DMS114 treated with DMSO at 0.1 percent for 48 hours (cell line): ENCODE results near the gene SAMHD1.
"Not testable (repeated sequence)": the region's sequence is repeated elsewhere in the genome, so short reads cannot be mapped to it uniquely, and the experiment has no call there.

Experiments
- DNase-seq: peaks from one replicate; lab custom pipeline; 2025; ENCODE audit not compliant: unreplicated experiment; lab: John Stamatoyannopoulos, UW

SAMHD1 gene

DNA sequence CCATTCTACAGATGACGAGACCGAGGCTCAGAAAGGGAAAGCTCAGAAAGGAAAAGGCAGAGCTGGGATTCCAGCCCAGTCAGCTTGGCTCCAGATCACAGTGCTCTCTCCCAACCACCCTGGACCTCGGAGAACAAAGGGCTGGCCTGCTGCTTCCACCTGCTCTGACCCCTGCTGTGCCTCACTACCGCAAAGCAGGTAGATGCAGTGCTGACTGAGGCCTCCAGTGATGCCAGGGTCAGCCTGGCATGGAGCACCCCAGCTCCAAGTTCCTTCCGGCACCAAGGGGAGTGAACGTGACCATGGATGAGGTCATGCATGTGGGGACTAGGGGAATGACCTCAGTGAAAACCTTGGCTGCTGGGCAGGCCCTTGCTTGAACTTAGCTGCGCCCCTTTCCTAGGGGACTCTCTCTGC is 96.3 kb downstream of the SAMHD1 start:
- no peak for DNase-seq

DNA sequence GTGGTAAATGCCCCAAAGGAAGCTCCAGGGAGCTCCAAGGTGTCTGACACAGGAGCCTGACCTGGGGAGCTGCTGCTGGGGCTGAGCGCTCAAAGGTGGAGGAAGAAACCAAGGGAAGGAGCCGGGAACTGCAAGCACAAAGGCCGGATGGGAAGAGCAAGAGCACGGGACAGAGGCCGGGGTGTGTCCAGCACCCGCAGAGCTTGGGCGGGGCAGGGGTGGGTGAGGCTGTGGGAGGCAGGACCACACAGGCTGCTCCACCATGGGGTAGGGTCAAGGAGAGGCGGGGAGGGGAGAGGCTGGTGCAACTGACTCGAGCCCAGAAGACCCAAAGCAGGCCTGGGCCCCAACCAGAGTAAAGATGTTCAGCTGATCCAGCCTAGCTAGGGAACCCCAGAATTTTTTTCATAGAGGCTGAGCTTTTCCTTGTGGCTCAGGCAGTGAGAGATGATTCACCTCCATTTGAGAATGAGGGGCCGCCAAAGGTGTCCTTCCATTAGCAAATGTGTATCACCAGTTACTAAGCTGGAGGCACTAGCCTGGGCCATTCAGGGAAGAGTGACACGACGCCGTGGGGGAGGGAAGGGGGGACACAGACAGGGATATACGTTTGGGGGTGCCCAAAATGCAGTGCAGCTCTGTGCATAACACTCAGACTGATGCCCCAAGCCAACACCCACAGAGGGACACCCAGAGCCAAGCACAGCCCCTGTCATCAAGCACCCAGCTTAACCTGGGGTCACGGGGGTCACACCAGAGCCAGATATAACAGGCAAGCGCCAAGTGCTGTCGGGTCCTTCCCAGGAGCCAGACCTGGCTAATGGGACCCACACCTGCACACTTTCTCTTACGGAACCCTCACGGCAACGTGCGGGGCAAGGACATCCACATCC is 96.9 kb downstream of the SAMHD1 start:
- DNase-seq, result no peak

DNA sequence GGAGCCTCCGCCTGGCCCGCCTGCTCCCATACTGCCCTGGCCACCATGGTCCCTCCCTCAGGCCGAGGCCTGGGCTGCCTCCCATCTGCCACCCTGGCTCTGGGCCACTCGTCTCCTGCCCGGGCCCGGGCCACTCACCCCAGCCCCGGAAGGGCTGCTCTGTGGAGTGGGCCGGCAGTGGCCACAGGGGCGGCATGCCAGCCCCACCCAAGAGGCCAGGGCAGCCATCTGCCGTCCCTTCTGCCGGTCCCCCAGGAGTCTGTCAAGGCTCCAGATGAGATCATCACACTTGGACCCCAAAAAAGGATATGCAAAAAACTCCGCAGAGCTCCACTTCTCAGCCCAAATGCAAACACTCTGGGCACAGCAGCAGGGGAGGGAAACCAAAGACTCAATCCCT is 99.3 kb downstream of the SAMHD1 start:
- DNase-seq, result no peak

DNA sequence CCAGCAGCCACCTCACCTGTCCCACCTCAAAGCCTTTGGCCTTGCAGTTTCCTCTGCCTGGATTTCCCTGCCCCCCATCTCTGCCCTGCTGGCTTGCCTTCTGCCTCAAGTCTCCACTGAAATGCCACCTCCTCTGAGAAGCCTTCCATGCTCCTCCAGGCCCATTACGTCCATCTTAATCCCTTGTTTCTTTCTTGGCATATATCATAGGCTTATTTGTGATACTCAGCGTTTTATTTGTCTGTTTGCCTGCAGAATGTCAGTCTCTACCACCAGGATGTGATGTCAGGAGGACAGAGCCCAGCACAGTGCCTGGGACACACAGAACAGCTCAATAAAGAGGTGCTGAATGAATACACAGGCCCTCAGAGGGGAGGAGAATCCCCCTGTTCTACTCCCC is 100.0 kb downstream of the SAMHD1 start:
- DNase-seq, result no peak

DNA sequence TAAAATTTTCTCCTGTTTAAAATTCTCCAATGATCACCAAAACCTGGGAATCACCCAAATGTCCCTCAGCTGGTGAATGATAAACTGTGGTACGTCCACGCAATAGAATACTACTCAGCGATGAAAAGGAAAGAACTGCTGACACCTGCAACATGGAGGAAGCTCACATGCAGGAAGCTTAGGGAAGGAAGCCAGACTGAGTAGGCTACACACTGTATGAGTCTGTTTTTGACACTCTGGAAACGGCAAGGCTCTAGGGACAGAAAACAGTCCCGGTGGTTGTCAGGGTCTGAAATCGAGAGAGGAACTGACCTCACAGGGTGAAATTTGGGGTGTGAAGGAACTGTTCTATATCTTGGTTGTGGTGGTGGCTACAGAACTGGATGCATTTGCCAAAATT is 100.7 kb downstream of the SAMHD1 start:
- no peak for DNase-seq

DNA sequence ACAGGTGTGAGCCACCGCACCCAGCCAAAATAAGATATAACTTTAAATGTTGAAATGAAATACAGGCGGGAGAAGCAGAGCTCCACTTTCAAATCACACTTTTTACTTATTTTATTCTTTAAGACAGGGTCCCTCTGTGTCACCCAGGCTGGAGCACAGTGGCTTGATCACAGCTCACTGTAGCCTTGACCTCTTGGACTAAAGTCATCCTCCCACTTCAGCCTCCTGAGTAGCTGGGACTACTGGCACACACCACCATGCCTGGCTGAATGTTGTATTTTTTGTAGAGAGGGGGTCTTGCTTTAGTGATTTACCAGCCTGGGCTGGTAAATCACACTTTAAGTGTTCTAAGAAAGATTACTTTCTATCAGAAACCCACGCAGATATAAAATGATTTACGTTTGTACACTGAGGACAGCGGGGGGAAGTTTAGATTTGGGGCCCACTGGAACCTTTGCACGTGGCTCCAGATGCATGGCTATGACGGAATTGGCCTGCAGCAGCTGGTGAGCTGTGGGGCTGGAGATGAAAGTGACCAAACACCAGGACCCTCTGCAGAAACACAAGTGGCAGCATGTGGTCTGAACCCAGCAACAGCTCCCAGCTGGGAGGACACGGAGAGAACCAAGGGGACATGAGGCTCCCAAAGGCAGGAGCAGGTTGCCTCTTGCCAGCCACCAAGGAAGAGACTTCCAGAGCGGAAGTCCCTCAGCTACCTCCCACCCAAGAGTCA is 102.0 kb downstream of the SAMHD1 start:
- DNase-seq, result no peak

DNA sequence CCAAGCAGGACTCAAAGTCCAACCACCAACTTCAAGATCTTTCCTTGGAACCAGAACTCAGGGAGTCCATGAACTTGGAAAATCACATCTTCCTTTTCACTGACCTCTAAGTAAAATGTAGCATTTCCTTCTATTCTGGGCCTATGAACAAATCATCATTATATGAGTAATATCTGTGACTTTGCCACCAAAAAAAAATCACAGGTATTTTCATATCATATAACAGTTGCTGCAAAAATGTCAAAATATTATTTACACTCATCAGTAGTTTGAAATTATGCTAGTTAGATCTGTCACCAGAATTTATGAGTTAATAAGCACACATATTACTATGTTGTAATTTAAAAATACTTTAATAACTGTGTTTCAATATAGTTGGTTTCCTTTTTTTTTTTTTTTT is 102.8 kb downstream of the SAMHD1 start:
- DNase-seq, result no peak

DNA sequence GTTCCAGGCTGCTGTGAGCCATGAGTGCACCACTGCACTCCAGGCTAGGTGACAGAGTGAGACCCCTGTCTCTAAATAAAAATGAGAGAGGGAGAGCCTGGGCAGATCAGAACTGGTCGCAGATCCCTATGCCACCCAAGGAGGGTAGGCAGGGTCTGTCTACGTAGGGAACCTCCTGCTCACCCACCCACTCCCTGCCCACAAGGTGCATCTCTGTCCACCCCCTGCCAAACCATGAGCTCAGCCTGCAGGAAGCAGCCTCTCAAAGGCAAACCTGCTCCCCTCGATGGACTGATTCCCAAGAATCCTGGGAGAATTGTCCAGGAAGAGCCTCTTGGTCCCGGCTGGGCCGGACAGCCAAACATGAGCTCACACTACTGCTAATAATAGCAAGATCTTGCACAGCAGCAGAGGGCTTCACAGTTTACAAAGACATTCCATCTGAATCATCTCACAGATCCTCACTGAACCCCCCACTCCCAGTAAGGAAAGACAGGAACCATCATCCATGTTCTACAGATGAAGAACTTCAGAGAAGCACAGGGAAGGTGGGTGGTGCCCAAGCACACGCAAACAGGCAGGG is 103.3 kb downstream of the SAMHD1 start:
- no peak for DNase-seq

DNA sequence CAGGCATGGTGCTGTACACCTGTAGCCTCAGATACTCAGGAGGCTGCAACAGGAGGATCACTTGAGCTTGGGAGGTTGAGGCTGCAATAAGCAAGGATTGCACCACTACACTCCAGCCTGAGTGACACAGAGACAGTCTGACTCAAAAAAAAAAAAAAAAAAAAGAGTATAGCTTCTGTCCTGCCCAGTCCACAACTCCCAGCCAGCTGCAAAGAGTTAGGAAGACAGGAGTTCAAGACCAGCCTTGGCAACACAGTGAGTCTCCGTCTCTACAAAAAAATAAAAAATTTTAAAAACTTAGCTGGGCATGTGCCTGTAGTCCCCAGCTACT is 103.8 kb downstream of the SAMHD1 start:
- DNase-seq, result no peak

DNA sequence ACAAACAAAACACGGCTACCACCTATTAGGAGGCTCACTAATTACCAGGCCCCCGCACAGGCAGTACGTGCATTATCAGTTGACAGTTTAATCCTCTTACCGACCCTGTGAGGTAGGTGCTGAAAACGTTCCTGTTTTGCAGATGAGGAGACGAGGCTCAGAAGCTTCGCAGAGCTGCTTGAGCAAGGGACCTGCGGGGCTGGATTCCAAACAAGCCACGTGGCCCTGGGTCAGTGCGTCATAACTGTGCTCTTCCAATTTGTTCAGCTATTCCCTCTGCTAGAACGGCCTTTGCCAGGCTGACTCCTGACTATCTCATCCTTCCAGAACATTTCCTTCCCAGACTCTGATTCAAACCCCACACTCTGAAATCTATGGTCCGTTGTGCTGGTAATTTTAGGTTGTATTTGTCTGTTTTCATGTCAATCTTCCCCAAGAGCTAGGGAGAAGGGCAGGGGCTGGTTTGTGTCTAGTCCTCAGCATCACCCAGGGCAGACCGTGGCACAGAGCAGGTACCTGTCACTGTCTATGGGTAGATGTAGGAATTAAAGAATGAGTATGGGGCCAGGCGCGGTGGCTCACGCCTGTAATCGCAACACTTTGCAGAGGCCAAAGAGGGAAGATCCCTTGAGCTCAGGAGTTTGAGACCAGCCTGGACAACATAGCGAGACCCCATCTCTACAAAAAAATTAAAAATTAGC is 104.3 kb downstream of the SAMHD1 start:
- no peak for DNase-seq

DNA sequence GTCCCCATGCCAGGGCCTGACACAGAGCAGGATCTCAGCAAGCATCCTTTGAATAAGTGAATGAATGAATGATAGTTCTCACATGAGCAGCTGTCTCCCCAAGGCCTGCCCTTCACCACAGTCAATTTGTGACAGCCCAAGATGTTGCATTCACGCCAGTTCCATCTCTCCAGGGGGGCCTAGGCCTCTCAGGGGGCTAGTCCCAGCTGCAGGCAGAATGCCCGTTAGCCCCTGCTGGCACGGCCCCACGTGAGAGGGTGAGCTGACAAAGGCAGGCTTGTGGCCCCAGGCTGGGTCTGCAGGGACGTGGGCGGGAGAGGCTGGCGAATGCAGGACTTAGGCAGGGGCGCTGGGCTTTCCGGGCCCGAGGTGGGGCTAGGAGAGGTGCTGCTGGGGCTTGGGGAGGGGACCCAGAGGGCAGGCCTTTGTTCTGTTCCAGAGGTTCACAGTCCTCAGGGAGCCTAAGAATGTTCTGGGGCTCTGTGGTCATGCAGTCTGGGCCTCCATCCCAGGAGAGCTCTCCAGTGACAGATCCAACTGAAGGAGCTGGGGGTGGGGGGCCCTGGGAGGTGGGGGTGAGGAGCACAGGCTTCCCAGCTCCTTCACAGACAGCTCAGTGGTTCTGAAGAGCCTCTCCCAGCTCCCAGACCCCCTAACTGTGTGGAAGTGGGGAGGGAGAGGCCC is 106.1 kb downstream of the SAMHD1 start:
- DNase-seq, result no peak

DNA sequence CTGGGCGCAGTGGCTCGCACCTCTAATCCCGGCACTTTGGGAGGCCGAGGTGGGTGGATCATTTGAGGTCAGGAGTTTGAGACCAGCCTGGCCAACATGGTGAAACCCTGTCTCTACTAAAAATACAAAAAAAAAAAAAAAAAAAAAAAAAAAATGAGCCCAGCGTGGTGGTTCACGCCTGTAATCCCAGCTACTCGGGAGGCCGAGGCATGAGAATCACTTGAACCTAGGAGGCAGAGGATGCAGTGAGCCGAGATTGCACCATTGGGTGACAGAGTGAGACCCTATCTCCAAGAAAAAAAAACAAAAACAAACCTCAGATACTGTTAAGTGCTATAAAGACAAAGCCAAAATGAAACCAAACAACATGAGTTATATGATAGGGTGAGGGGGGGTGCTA is 110.5 kb downstream of the SAMHD1 start:
- not testable (repeated sequence) for DNase-seq
